Fibroblast of skin of right biceps (primary cell): ENCODE results near the gene PCIF1.
"Not testable (repeated sequence)": the region's sequence is repeated elsewhere in the genome, so short reads cannot be mapped to it uniquely, and the experiment has no call there.

Experiments
- DNase-seq: peaks from one replicate; pipeline ENCODE4 v3.0.0-alpha.2; 2013

PCIF1 gene

DNA sequence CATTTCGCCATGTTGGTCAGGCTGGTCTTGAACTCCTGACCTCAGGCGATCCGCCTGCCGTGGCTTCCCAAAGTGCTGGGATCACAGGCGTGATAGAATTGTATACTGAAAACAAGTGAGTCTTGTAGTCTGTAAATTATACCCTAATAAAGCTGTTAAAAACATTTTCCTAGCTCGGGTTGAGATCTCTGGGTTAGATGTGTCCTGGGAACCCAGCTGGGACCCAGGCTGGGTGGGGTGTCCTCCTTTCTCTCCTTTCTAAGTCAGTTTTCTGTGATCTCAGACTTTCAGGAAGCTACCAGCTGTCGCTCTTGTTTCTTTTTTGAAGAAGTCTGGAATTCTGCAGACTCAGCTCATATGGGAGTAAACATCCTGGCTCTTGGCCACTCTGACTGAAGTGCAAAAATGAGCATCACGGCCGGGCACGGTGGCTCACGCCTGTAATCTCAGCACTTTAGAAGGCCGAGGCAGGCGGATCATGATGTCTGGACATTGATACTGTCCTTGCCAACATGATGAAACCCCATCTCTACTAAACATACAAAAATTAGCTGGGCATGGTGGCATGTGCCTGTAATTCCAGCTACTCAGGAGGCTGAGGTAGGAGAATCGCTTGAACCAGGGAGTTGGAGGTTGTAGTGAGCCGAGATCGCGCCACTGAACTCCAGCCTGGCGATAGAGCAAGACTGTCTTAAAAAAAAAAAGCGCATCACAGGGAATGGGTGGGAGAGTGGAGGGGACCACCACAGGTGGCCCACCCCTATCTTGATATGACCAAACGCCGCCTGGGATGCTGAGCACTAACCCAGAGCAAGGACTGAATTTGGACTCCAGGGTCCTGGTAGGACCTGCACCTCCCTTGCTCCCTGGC lies 9.9 kb upstream of the PCIF1 start:
- DNase-seq: peak; percentile 23

DNA sequence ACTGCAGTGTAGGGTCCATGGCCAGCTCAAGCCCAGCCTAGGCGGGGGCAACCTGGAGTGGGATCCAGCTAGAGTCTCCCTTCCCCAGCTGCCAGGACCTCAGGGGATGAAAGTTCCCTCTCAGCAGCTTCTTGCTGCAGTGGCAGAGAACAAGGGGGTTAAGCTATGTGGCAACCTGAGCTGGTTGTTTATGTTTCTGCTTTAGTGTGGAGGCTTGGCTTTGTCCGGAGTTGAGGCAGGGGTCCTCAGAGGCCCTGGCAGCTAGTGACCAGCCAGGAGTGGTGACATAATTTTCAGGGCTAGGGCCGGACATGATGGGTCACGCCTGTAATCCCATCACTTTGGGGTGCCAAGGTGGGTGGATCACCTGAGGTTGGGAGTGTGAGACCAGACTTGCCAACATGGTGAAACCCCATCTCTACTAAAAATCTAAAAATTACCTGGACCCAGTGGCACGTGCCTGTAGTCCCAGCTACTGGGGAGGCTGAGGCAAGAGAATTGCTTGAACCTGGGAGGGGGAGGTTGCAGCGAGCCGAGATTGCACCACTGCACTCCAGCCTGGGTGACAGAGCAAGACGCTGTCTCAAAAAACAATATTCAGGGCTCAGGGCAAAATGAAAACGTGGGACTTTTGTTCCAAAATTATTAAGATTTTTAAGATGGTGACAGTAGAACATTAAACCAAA lies 8.5 kb upstream of the PCIF1 start:
- no peak for DNase-seq

DNA sequence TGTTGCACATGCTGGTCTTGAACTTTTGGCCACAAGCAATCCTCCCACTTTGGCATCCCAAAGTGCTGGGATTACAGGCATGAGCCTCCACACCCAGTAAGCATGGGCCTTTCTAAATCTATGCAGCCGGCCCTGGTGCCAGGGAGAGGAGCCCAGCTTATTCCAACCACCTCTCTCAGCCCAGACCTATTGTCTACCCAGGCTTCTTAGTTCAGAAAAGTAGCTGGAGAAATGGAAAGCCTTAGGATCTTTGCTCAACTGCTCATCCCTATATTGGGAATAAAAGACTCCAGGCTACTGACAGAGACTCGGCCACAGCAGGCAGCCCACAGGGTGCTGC lies 7.8 kb upstream of the PCIF1 start:
- no peak for DNase-seq

DNA sequence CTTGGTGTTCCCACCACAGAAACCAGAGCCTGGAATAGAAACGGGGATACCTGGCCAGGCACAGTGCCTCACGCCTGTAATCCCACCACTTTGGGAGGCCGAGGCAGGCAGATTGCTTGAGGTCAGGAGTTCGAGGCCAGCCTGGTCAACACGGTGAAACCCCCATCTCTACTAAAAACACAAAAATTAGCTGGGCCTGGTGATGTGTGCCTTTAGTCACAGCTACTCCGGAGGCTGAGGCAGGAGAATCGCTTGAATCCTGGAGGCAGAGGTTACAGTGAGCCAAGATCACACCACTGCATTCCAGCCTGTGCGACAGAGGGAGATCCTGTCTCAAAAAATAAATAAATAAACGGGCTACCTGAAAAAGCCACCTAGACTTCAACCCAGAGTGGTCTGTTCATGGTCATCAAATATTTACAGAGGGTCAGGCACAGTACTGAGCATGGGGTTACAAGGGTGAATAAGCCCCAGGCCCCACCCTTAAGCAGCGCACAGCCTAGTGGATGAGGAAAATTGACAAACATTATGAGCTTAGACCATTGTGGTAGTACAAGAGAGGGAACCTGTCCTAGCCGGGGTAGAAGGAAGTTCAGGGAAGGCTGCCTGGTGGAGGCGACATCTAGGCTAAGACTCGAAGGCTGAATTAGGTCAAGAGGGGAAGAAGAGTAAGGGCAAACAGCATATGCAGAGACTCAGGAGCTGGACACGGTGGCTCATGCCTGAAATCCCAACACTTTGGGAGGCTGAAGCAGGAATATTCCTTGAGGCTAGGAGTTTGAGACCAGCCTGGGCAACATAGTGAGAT lies 7.2 kb upstream of the PCIF1 start:
- no peak for DNase-seq

DNA sequence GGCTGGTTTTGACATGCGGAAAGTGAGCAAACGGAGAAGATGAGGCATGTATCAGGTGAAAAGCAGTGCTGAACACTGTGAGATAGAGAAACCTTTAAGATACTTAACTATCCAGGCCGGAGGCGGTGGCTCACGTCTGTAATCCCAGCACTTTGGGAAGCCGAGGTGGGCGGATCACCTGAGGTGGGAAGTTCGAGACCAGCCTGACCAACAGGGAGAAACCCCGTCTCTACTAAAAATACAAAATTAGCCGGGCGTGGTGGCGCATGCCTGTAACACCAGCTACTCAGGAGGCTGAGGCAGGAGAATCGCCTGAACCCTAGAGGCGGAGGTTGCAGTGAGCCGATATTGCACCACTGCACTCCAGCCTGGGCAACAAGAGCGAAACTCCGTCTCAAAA lies 2.8 kb upstream of the PCIF1 start:
- not testable (repeated sequence) for DNase-seq

DNA sequence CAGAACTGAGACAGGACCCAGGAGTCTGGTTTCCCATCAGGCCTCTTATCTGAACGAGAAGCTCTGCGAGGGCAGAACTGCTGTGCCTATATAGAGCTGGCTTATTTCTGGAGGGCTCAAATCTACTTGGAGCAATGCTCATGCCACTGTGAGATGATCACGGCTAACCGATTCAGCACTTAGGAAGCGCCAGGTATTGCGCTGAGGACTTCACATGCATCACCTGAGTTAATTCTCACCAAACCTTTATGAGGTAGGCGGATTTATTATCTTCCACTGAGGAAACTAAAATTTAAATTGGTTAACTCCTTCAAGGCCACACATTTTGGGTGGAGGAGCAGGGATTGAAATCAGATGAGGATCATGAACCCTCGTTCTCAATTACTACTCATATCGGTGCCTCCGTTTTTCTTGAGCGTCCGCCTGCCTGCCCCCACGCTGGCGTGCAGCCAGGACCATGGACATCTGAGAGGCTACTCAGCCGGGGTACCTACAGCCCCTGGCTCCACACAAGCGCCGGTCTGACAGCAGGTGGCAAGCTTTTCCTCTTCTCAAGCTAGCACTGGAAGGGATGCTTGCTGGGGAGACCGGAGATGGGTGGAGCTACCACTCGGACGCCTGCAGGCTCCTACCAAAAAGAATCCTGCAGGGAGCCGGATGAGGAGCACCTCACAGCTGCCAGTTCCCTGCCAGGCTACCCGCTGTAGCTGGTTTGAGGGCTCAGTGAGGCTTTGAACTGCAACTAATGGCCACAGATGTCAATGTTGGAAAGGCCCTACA lies 1.0 kb upstream of the PCIF1 start:
- DNase-seq: peak; percentile 76

DNA sequence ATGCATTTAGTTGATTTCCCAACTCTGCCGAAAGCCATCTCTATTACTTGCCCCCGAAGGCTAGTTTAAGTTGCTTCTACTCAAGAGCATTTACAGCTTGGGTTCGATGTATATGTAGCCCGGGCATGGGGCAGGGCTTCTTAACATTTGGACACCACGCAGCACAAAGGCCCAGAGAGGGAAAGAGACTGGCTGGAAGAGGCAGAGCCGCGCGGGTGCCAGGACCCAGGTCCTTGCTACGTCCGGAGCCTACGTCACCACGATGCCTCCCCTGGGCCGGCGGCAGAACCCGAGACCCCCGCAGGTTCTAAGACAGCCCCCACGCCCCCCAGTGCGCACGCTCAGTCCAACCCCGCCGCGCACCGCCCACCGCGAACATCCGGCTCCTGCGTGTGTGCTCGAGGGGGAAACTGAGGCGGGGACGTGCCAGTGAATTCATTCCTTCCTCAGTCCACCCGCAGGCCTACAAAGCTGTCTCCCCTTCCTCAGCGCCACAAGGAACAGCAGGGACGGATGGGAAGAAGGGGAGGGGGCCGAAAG lies 367 bp upstream of the PCIF1 start:
- DNase-seq: peak; percentile 41

DNA sequence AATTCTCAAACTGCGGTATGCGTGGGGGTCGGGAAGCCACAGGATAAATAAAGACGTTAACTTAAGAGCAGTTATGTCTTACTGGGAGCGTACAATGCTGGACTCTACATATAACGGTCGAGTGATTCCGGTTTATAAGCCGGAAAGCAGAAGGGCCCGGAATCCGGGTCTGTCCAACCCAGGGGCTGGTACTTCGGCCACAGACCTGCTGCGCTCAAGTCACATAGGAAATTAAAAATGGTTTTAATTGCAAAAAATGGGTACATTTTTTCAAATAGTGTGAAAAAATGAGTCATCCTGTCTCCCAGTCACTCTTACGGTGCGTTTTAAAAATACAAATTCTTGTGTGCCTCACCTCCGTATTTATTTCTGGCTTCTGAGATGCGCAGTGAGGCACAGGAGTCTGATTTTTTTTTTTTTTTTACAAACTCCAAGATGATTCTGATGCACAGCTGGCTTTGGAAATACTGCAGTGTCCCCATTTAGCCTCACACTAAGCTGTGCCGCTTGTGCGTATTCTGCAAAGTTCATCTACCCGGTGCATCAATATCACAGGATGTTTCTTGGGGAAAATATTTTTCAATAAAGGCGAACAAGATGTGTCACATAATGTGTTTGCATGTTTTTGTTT lies 1.0 kb downstream of the PCIF1 start:
- peak; percentile 30 for DNase-seq

DNA sequence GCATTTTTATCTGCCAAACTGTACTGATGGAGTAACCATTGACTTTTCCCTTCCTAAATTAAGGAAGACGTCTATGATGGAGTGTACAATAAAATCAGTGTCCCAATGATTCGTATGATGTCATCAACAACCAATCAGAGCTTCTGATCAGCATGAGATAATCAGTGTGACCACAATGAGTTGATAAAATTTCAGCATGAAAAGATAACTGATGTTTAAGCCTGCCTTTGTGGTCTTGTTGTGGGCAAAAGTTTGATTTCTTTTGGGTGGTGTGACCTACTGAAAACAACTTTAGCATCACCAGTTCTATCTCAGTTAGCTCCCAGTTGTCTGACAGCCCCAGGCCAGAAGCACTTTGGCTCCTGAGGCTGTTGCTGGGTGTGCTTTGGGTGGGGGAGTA lies 3.3 kb downstream of the PCIF1 start:
- peak; percentile 24 for DNase-seq

DNA sequence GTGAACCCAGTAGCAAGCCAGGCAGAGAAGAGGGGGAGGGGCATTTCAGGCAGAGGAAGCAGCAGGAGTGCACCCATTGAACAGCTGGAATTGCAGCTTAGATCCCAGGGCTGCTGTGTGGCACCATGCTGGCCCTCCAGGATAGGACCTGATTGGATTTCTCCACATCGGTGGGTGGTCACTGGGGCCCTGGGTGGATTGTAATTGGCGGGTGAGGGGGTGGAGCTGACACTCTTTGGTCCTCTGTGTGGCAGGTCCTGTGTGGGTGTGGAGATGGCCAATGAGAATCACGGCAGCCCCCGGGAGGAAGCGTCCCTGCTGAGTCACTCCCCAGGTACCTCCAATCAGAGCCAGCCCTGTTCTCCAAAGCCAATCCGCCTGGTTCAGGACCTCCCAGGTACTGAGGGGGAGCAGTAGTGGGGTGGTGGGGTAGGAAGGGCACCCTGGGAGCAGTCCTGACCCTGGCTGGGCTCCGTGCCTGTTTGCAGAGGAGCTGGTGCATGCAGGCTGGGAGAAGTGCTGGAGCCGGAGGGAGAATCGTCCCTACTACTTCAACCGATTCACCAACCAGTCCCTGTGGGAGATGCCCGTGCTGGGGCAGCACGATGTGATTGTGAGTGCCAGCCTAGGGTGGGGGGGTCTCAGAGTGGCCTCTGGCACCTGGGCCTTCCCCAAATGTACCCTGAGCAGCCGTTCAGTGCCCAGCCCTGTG lies 4.4 kb downstream of the PCIF1 start:
- no peak for DNase-seq

DNA sequence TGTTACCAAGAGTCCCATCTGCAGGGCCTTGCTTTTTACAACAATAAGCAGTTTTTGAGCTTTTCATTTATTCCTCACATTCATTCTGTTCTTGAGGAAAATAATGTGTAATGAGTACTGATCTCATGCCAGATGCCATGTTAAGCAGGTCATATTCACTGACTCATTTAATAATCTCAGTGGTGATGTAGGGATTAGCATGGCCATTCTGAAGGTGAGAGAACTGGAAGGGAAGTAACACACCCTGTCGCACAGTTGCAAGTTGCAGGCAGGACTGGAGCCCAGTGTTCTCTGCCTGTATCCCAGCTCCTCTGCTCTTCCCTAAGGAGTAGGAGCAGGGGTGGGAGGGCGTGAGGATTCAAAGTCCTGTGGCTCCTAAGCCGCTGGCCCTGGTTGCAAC lies 5.6 kb downstream of the PCIF1 start:
- no peak for DNase-seq

DNA sequence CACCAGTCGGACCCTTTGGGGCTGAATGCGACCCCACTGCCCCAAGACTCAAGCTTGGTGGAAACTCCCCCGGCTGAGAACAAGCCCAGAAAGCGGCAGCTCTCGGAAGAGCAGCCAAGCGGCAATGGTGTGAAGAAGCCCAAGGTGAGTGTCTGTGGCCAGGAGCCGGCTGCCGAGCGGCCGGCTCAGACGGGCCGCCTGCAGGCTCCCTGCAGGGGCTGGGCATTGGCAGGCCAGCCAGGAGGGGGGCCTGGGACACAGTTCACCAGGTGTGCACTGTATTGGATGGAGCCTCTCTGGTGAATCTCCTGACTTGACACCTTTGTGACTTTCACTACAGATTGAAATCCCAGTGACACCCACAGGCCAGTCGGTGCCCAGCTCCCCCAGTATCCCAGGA lies 6.0 kb downstream of the PCIF1 start:
- no peak for DNase-seq

DNA sequence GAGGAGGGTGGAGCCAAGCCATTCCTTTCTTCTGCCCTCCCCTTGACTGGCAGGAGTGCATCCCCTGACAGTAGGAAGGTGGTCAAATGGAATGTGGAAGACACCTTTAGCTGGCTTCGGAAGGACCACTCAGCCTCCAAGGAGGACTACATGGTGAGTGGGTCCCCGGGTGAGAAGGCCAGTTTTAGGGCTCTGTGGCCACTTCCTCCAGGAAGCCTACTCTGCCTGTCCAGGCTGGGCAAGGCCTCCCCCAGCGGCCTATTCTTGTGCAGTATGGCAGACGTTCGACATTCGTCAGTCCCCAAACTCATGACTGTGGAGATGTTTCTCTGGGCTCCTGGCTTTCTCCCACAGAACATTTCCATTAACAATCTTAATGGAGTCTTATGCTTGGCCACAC lies 9.1 kb downstream of the PCIF1 start:
- DNase-seq: no peak

DNA sequence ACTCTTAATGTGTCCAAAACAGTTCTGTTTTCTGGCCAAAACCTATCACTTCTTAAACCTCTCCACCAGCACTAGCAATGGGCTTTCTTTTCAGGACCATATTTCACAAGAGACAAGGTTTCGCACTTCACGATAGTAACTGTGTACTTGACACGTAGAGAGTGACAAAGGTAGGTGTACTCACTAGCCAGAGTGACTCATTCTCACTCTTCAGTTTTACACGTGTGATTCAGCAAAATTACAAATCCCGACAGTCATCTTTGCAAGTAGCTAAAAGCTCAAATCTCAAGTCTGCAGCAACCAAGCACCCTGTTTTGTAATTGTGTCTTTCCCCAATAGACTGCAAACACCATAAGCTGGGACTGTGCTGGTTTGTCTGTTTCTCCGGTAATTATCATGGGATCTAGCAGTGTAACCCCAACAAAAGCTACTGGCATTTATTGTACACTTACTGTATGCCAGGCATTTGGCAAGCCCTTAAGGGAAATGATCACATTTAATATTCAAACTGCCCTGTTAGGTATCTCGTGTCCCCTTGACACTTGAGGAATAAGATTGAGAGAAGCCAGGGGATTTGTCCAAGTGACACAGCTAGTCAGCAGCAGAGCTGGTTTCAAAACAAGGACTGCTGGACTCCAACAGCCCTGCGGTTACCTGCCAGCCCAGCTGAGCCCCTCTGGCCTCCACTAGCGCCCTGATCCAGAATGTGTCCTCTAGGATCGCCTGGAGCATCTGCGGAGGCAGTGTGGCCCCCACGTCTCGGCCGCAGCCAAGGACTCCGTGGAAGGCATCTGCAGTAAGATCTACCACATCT lies 9.9 kb downstream of the PCIF1 start:
- DNase-seq: no peak

DNA sequence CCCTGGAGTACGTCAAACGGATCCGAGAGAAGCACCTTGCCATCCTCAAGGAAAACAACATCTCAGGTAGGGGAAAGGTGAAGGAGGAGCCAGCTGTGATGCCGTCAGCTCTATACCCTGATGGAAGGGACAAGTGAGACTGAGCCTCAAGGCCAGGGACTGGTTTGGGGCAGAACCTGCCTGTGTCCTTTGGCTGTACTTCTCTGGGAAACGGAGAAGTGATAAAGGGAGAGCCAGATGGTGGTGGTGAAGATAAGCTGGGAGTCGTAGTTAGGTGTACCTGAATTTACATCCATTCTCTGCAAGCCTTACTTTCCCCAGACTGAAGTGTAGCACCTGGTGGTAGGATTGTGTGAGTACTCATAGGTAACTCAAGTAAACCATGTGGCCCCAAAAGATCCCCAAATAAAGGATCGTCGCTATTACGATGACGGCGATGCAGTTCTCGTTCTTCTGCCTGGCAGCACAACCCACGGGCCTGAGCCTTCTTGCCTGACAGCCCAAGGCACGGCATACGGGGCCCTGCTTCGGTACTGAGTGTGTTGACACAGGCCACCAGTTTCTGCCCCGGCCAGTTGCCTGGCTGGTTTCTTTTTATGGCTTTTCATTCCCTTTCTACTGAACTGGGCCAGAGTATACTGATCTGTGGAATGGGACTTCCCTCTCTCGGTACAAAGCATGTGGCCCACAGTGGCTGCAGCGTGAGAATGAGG lies 10.6 kb downstream of the PCIF1 start:
- DNase-seq: no peak

DNA sequence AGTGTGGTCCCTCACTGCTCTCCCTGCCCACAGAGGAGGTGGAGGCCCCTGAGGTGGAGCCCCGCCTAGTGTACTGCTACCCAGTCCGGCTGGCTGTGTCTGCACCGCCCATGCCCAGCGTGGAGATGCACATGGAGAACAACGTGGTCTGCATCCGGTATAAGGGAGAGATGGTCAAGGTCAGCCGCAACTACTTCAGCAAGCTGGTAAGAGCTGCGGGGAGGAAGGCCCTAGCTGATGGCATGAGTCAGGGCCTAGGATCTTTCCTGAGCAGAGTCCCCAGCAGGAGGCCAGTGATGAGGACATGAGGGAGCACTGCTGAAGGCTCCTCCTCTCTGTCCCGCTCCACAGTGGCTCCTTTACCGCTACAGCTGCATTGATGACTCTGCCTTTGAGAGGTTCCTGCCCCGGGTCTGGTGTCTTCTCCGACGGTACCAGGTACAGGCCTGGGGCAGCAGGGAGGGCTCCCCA lies 11.2 kb downstream of the PCIF1 start:
- peak; percentile 38 for DNase-seq

DNA sequence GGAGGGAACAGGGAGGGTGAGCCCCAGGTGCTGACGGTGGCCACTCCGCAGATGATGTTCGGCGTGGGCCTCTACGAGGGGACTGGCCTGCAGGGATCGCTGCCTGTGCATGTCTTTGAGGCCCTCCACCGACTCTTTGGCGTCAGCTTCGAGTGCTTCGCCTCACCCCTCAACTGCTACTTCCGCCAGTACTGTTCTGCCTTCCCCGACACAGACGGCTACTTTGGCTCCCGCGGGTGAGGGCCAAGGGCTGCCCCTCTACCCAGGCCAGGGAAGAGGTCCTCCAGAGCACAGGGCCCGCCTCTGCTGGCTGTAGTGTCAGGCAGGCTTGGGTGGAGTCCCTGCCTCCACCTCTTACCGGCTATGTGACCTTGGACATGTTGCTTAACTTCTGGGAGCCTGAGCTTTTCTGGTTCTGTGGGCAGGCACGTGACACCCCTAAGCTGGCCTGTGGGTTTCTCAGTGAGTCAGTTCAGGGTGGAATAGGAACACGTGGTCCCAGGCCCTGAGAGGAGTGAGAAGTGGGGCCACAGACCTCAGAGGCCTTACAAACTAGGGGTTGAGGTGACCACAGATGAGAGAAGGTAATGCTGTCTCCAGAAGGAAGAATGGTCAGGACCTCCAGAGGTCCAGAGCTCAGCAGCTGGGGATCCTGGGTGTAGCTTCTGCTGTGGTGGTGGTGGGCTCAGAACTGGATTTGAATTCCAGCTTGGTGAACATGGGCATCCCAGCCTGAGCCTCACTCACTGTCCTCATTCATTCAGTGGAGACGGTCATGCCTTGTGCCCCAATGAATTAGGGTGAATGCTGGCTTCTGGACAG lies 11.9 kb downstream of the PCIF1 start:
- DNase-seq: no peak

DNA sequence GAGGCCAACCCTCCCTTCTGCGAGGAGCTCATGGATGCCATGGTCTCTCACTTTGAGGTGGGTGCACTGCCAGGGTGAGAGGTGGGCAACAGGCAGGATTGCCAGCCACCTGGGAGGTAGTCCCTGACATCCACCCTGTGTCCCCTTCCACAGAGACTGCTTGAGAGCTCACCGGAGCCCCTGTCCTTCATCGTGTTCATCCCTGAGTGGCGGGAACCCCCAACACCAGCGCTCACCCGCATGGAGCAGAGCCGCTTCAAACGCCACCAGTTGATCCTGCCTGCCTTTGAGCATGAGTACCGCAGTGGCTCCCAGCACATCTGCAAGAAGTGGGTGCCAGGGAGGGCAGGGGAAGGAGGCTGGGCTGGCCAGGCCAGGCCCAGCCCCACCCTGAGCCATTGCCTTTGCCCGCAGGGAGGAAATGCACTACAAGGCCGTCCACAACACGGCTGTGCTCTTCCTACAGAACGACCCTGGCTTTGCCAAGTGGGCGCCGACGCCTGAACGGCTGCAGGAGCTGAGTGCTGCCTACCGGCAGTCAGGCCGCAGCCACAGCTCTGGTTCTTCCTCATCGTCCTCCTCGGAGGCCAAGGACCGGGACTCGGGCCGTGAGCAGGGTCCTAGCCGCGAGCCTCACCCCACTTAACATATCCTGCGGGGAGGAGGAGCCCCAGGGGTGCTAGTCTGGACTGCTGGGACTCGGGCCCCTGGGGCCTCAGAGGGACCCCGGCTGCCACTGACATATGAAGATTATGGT lies 12.8 kb downstream of the PCIF1 start:
- no peak for DNase-seq
